H1 (cell line): Measurements from ENCODE around the gene CPT1A. TPM values are rescaled to one million over a fixed set of nuclear protein-coding genes. Genes with fewer than 3 reads are reported as not detected.
A peak's percentile ranks its signal among the peaks of the same experiment; 100 is the strongest.

Experiments
- CTCF ChIA-PET: fragments of 300-600 bp; sonication (Branson Sonifier 250); formaldehyde crosslinking; loops from one replicate; lab custom pipeline; 2021; ENCODE audit not compliant: partially characterized antibody; lab: Charles Lee
- POLR2A ChIA-PET: fragments of 300-600 bp; sonication (Branson Sonifier 250); formaldehyde crosslinking; loops from one replicate; lab custom pipeline; 2021; ENCODE audit warnings: inconsistent platforms; ENCODE audit not compliant: partially characterized antibody; lab: Charles Lee
- DNase-seq, 2 experiments: peaks; one replicate each; pipeline versions ENCODE4 v3.0.0 to v3.0.0-alpha.2; 2010 to 2022; ENCODE audit warnings: low spot score in 2 of 2, low read depth in 1 of 2, mixed read lengths in 1 of 2
- FAIRE-seq: peaks from 2 replicates; lab custom pipeline; 2011; peaks lifted over from hg19 to GRCh38; lab: Jason Lieb, UNC
- H2AFZ ChIP-seq: 2 replicates; pipeline ENCODE4 v1.8.1; 2012; ENCODE audit warnings: low read length, inconsistent platforms
- H2AK5ac ChIP-seq: 2 replicates; pipeline ENCODE4 v1.6.1; 2013; ENCODE audit warnings: low read depth, low read length
- H2BK120ac ChIP-seq: replicated peaks from 2 replicates; pipeline ENCODE3; 2013; ENCODE audit warnings: low read depth, low read length, inconsistent platforms
- H2BK12ac ChIP-seq: 2 replicates; pipeline ENCODE4 v1.6.1; 2013; ENCODE audit warnings: low read depth, low read length
- H2BK15ac ChIP-seq: 2 replicates; pipeline ENCODE4 v1.6.1; 2013; ENCODE audit warnings: low read length
- H2BK20ac ChIP-seq: 2 replicates; pipeline ENCODE4 v1.6.1; 2013; ENCODE audit warnings: low read length
- H2BK5ac ChIP-seq: 2 replicates; pipeline ENCODE4 v1.6.1; 2013; ENCODE audit warnings: low read depth, low read length
- H3K14ac ChIP-seq: 2 replicates; pipeline ENCODE4 v1.6.1; 2013; ENCODE audit warnings: inconsistent platforms; ENCODE audit not compliant: insufficient read length
- H3K18ac ChIP-seq: 2 replicates; pipeline ENCODE4 v1.6.1; 2013; ENCODE audit warnings: low read length; ENCODE audit errors: extremely low read depth
- H3K23ac ChIP-seq: 2 replicates; pipeline ENCODE4 v1.6.1; 2013; ENCODE audit warnings: inconsistent platforms; ENCODE audit not compliant: insufficient read length
- H3K23me2 ChIP-seq: 2 replicates; pipeline ENCODE4 v1.6.1; 2013; ENCODE audit warnings: low read depth, low read length
- H3K27ac ChIP-seq: 2 replicates; pipeline ENCODE4 v1.6.1; 2011; ENCODE audit warnings: low read depth, low read length, inconsistent platforms
- H3K27me3 ChIP-seq, 4 experiments: replicated peaks in 1 of 4; 1 replicate in 1 of 4; 2 replicates in 3 of 4; pipeline versions ENCODE4 v1.6.1 to v1.8.1; 2011 to 2013; ENCODE audit warnings: low read length in 3 of 4, mild to moderate bottlenecking in 3 of 4, inconsistent platforms in 2 of 4, mixed read lengths in 2 of 4, moderate library complexity in 1 of 4; ENCODE audit not compliant: control insufficient read depth in 3 of 4, insufficient read depth in 3 of 4; ENCODE audit errors: extremely low read depth in 1 of 4
- H3K36me3 ChIP-seq, 4 experiments: 2 replicates each; pipeline versions ENCODE4 v1.6.1 to v1.8.1; 2011 to 2013; ENCODE audit warnings: mild to moderate bottlenecking in 4 of 4, low read length in 3 of 4, moderate library complexity in 2 of 4, control low read depth in 1 of 4, inconsistent platforms in 1 of 4; ENCODE audit not compliant: insufficient read depth in 4 of 4, control insufficient read depth in 2 of 4
- H3K4ac ChIP-seq: replicated peaks from 2 replicates; pipeline ENCODE3; 2013; ENCODE audit warnings: low read length, low read depth, mixed read lengths, inconsistent platforms; ENCODE audit not compliant: insufficient read length
- H3K4me1 ChIP-seq, 4 experiments: replicated peaks in 1 of 4; 1 replicate in 1 of 4; 2 replicates in 3 of 4; pipeline versions ENCODE4 v1.6.1 to v1.8.1; 2011 to 2013; ENCODE audit warnings: low read length in 3 of 4, inconsistent platforms in 2 of 4, mixed read lengths in 1 of 4; ENCODE audit not compliant: insufficient read depth in 4 of 4, control insufficient read depth in 3 of 4
- H3K4me2 ChIP-seq, 2 experiments: 2 replicates each; pipeline versions ENCODE4 v1.6.1 to v1.8.1; 2011 to 2013; ENCODE audit warnings: low read depth in 2 of 2, low read length in 2 of 2, control low read depth in 1 of 2, inconsistent platforms in 1 of 2, mild to moderate bottlenecking in 1 of 2; ENCODE audit not compliant: insufficient read depth in 1 of 2
- H3K4me3 ChIP-seq, 4 experiments: fragments of 200-600, 300-600 bp in 1 of 4; sonication (generic), shearing (Covaris generic), sonication (Bioruptor Twin) in 1 of 4; 2 replicates each; pipeline versions ENCODE4 v1.5.1 to v1.8.1; 2011 to 2016; ENCODE audit warnings: low read length in 4 of 4, low read depth in 3 of 4, control low read depth in 2 of 4, inconsistent platforms in 2 of 4, mild to moderate bottlenecking in 2 of 4, mixed read lengths in 1 of 4, moderate library complexity in 1 of 4; ENCODE audit not compliant: insufficient read depth in 2 of 4; ENCODE audit errors: extremely low read depth in 1 of 4
- H3K56ac ChIP-seq: replicated peaks from 2 replicates; pipeline ENCODE3; 2013; ENCODE audit warnings: low read depth, mild to moderate bottlenecking, mixed read lengths, low read length, inconsistent platforms; ENCODE audit not compliant: insufficient read length
- H3K79me1 ChIP-seq: 2 replicates; pipeline ENCODE4 v1.6.1; 2013; ENCODE audit warnings: low read depth, low read length, control low read depth
- H3K79me2 ChIP-seq, 2 experiments: 2 replicates each; pipeline versions ENCODE4 v1.6.1 to v1.8.1; 2012 to 2013; ENCODE audit warnings: low read length in 2 of 2, mild to moderate bottlenecking in 2 of 2, inconsistent platforms in 1 of 2; ENCODE audit not compliant: insufficient read depth in 2 of 2, control insufficient read depth in 1 of 2
- H3K9ac ChIP-seq, 4 experiments: replicated peaks in 1 of 4; 1 replicate in 1 of 4; 2 replicates in 3 of 4; pipeline versions ENCODE4 v1.6.1 to v1.8.1; 2011 to 2013; ENCODE audit warnings: low read depth in 3 of 4, low read length in 3 of 4, control low read depth in 2 of 4, mild to moderate bottlenecking in 2 of 4, moderate library complexity in 2 of 4, inconsistent platforms in 1 of 4; ENCODE audit errors: extremely low read depth in 1 of 4
- H3K9me3 ChIP-seq, 2 experiments: 2 replicates each; pipeline versions ENCODE4 v1.6.1 to v1.8.1; 2012 to 2013; ENCODE audit warnings: mild to moderate bottlenecking in 2 of 2, moderate library complexity in 2 of 2, control low read depth in 1 of 2, inconsistent platforms in 1 of 2, low read depth in 1 of 2, low read length in 1 of 2, mixed read lengths in 1 of 2; ENCODE audit not compliant: insufficient read depth in 2 of 2
- H4K20me1 ChIP-seq, 2 experiments: replicated peaks in 1 of 2; 2 replicates each; pipeline versions ENCODE3 to v1.8.1; 2011 to 2013; ENCODE audit warnings: inconsistent platforms in 2 of 2, low read length in 2 of 2, mild to moderate bottlenecking in 1 of 2; ENCODE audit not compliant: insufficient read depth in 2 of 2, control insufficient read depth in 1 of 2
- H4K5ac ChIP-seq: 2 replicates; pipeline ENCODE4 v1.6.1; 2013; ENCODE audit warnings: low read length, low read depth, mixed read lengths, inconsistent platforms; ENCODE audit not compliant: insufficient read length
- H4K8ac ChIP-seq: 2 replicates; pipeline ENCODE4 v1.8.0; 2013; ENCODE audit warnings: mild to moderate bottlenecking, moderate library complexity, low read length, inconsistent platforms; ENCODE audit not compliant: insufficient read depth; ENCODE audit errors: extremely low read depth
- H4K91ac ChIP-seq: replicated peaks from 2 replicates; pipeline ENCODE3; 2013; ENCODE audit warnings: low read length, mixed read lengths, inconsistent platforms; ENCODE audit not compliant: insufficient read length
- RAD21 ChIP-seq, 2 experiments: IDR thresholded peaks in 1 of 2; conservative IDR thresholded peaks in 1 of 2; 2 replicates each; pipeline ENCODE4 v1.6.1; 2011; ENCODE audit warnings: low read depth in 2 of 2, low read length in 2 of 2, improper control_type of control experiment in 1 of 2, inconsistent platforms in 1 of 2, mild to moderate bottlenecking in 1 of 2, moderate library complexity in 1 of 2
- WGBS, 2 experiments: shearing (Covaris generic) in 1 of 2; methylation state at CpG; one replicate each; pipeline versions ENCODE4 v1.1.6 to v1.1.7; 2013 to 2015; ENCODE audit warnings: low lambda C conversion rate in 2 of 2, mixed read lengths in 2 of 2, inconsistent platforms in 1 of 2, low coverage in 1 of 2, missing lambda C conversion rate in 1 of 2; ENCODE audit not compliant: insufficient replicate concordance in 2 of 2, insufficient coverage in 1 of 2, insufficient read length in 1 of 2; ENCODE audit errors: extremely low coverage in 1 of 2, missing lambda C conversion rate in 1 of 2; 5-methylcytosine and 5-hydroxymethylcytosine counted together
- polyA plus RNA-seq, 7 experiments: library from polyadenylated mRNA; depleted of rRNA in 3 of 7; stranded (reverse) in 5 of 7; unstranded in 2 of 7; fragments of >200 nt in 5 of 7; fragments of 200-250 nt in 2 of 7; gene quantifications; 1 replicate in 5 of 7; 2 replicates in 1 of 7; 4 replicates in 1 of 7; pipeline versions ENCODE4 v1.2.1 to v1.2.3, GENCODE V29; 2011 to 2013; ENCODE audit warnings: missing spikeins in 2 of 7, mixed read lengths in 2 of 7
- total RNA-seq: library from RNA; stranded (reverse); fragmentation: NEBNext Ultra II Directional; extraction: Animal tissue kit (Norgen Biotek cat#: 25700); gene quantifications from 2 replicates; pipeline ENCODE4 v1.2.1, GENCODE V29; 2021
- TF ChIP-seq, protein P1 (sequence below), 3 experiments: IDR thresholded peaks; 1 replicate in 2 of 3; 2 replicates in 1 of 3; pipeline versions ENCODE4 v1.5.1 to v1.6.1; 2011; ENCODE audit warnings: low read length in 3 of 3, mild to moderate bottlenecking in 3 of 3, inconsistent platforms in 2 of 3, low read depth in 1 of 3, moderate library complexity in 1 of 3; ENCODE audit not compliant: insufficient read depth in 1 of 3; ENCODE audit errors: control extremely low read depth in 1 of 3

CPT1A gene
- total and polyA plus RNA-seq, 2 of the 8 experiments (the other 6 are each of a cell fraction or from before 2014, with no cell fraction given): 2.9 to 12.2 TPM

DNA sequence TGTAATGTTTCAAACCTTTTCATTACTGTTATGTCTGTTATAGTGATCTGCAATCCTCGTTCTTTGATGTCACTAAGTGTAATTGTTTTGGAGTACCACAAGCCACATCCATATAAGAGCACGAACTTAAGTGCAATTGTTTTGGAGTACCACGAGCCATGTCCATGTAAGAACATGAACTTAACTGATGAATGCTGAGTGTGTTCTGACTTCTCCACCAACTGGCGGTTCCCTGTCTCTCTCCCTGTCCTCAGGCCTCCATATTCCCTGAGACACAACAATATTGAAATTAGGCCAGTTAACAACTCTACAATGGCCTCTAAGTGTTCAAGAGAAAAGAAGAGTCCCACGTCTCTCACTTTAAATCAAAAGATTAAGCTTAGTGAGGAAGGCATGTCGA, 113.9 kb downstream of the CPT1A start:
- no peak for FAIRE-seq
- Histone ChIP-seq H2AK5ac (no peak overlapping the region), H3K9ac (no peak overlapping the region), H2BK5ac (no peak overlapping the region), H4K91ac (no peak overlapping the region), H3K9me3 (no peaks in the 10 kb centered on the region), H3K27me3 (no peaks in the 10 kb centered on the region), H3K14ac (no peak overlapping the region), H3K4ac (no peak overlapping the region), H3K4me2 (no peak overlapping the region), H4K5ac (no peak overlapping the region), H3K27ac (no peak overlapping the region), H3K18ac (no peak overlapping the region), H3K56ac (no peak overlapping the region), H3K79me1 (no peaks in the 10 kb centered on the region), H3K79me2 (no peaks in the 10 kb centered on the region), H3K23me2 (no peaks in the 10 kb centered on the region), H4K8ac (no peak overlapping the region), H3K4me3 (no peak overlapping the region), H2BK15ac (no peak overlapping the region), H2AFZ (no peak overlapping the region), H4K20me1 (no peaks in the 10 kb centered on the region), H3K36me3 (no peaks in the 10 kb centered on the region), H2BK12ac (no peak overlapping the region), H3K23ac (no peak overlapping the region), H3K4me1 (peaks cover 0 to 3% (median 0%) of the 10 kb centered on the region in 4 experiments; a peak in 3 of 7 replicates), H2BK120ac (no peak overlapping the region), H2BK20ac (no peak overlapping the region)
- no peak for DNase-seq
- 95% methylated on average over 6 of the region's 6 CpGs; no CpG with 5 or more reads in 1 of the 2 experiments for WGBS, 2 experiments
- POLR2A ChIA-PET: interaction anchor here (1.3 to 1.4 kb wide), 2 partner anchors 11 to 70 kb away, joined by 3 to 5 read pairs; no protein-coding TSS in a partner anchor
- TF ChIP-seq, protein P1, sequence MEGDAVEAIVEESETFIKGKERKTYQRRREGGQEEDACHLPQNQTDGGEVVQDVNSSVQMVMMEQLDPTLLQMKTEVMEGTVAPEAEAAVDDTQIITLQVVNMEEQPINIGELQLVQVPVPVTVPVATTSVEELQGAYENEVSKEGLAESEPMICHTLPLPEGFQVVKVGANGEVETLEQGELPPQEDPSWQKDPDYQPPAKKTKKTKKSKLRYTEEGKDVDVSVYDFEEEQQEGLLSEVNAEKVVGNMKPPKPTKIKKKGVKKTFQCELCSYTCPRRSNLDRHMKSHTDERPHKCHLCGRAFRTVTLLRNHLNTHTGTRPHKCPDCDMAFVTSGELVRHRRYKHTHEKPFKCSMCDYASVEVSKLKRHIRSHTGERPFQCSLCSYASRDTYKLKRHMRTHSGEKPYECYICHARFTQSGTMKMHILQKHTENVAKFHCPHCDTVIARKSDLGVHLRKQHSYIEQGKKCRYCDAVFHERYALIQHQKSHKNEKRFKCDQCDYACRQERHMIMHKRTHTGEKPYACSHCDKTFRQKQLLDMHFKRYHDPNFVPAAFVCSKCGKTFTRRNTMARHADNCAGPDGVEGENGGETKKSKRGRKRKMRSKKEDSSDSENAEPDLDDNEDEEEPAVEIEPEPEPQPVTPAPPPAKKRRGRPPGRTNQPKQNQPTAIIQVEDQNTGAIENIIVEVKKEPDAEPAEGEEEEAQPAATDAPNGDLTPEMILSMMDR (IDR thresholded peaks at IDR 0.05; ENCODE audit: control extremely low read depth in 1 of 3, insufficient read depth in 1 of 3, low read depth in 1 of 3, low read length in 3 of 3): no peak; a peak in 1 of 4 replicates
- TF ChIP-seq RAD21 (IDR thresholded peaks at IDR 0.05 in 1 of 2, conservative IDR thresholded peaks at IDR 0.05 in 1 of 2; ENCODE audit: low read depth in 2 of 2, low read length in 2 of 2): peak; percentile 42 to 47; a peak in 3 of 4 replicates
- CTCF ChIA-PET: interaction anchor here (1.0 to 1.3 kb wide), 3 partner anchors 18 to 317 kb away, joined by 3 to 4 read pairs (median 3); no protein-coding TSS in a partner anchor
